H9 (cell line): ENCODE results near the gene TOMM70. TPM values are rescaled to one million over a fixed set of nuclear protein-coding genes. Genes with fewer than 3 reads are reported as not detected.

Experiments
- DNase-seq: peaks from one replicate; pipeline ENCODE4 v3.0.0-alpha.2; 2017
- H2AFZ ChIP-seq: one replicate; pipeline ENCODE4 v1.6.1; 2013; ENCODE audit warnings: mild to moderate bottlenecking, low read length, control low read depth, moderate library complexity
- H2AK5ac ChIP-seq: 2 replicates; pipeline ENCODE4 v1.6.1; 2013; ENCODE audit warnings: low read length, control low read depth, mixed read lengths; ENCODE audit not compliant: insufficient read length
- H2BK120ac ChIP-seq: one replicate; pipeline ENCODE4 v1.6.1; 2013; ENCODE audit warnings: low read depth, mild to moderate bottlenecking, low read length, control low read depth, inconsistent platforms; ENCODE audit not compliant: poor library complexity, severe bottlenecking
- H2BK12ac ChIP-seq: 2 replicates; pipeline ENCODE4 v1.6.1; 2013; ENCODE audit warnings: low read length, control low read depth, mixed read lengths, low read depth; ENCODE audit not compliant: insufficient read length
- H2BK15ac ChIP-seq: 2 replicates; pipeline ENCODE4 v1.6.1; 2013; ENCODE audit warnings: low read depth, low read length, control low read depth
- H2BK20ac ChIP-seq: one replicate; pipeline ENCODE4 v1.6.1; 2013; ENCODE audit warnings: low read depth, mild to moderate bottlenecking, low read length, control low read depth, inconsistent platforms; ENCODE audit not compliant: poor library complexity, severe bottlenecking
- H2BK5ac ChIP-seq: 2 replicates; pipeline ENCODE4 v1.6.1; 2013; ENCODE audit warnings: low read length, control low read depth, mixed read lengths; ENCODE audit not compliant: insufficient read length
- H3K14ac ChIP-seq: 2 replicates; pipeline ENCODE4 v1.6.1; 2013; ENCODE audit warnings: low read length, control low read depth; ENCODE audit not compliant: insufficient read depth
- H3K18ac ChIP-seq: 2 replicates; pipeline ENCODE4 v1.6.1; 2013; ENCODE audit warnings: low read depth, mild to moderate bottlenecking, mixed read lengths, low read length, control low read depth; ENCODE audit not compliant: insufficient read length
- H3K23ac ChIP-seq: 2 replicates; pipeline ENCODE4 v1.6.1; 2013; ENCODE audit warnings: low read length, control low read depth, mixed read lengths, low read depth; ENCODE audit not compliant: insufficient read length
- H3K23me2 ChIP-seq: 2 replicates; pipeline ENCODE4 v1.6.1; 2013; ENCODE audit warnings: low read depth, mild to moderate bottlenecking, mixed read lengths, low read length, control low read depth; ENCODE audit not compliant: insufficient read length, poor library complexity, severe bottlenecking
- H3K27ac ChIP-seq: 2 replicates; pipeline ENCODE4 v1.5.1; 2013; ENCODE audit warnings: low read length, control low read depth, mixed read lengths, low read depth; ENCODE audit not compliant: insufficient read length
- H3K27me3 ChIP-seq: 2 replicates; pipeline ENCODE4 v1.6.1; 2013; ENCODE audit warnings: low read length, control low read depth, inconsistent platforms; ENCODE audit not compliant: insufficient read depth
- H3K4ac ChIP-seq: 2 replicates; pipeline ENCODE4 v1.6.1; 2013; ENCODE audit warnings: low read depth, mild to moderate bottlenecking, control low read depth, inconsistent platforms, low read length, moderate library complexity
- H3K4me1 ChIP-seq: 2 replicates; pipeline ENCODE4 v1.6.1; 2013; ENCODE audit warnings: low read length, control low read depth, inconsistent platforms; ENCODE audit not compliant: insufficient read depth
- H3K4me2 ChIP-seq: 2 replicates; pipeline ENCODE4 v1.6.1; 2013; ENCODE audit warnings: low read length, control low read depth, mixed read lengths; ENCODE audit not compliant: insufficient read length, insufficient read depth
- H3K56ac ChIP-seq: 2 replicates; pipeline ENCODE4 v1.6.1; 2013; ENCODE audit warnings: low read depth, mild to moderate bottlenecking, mixed read lengths, low read length, control low read depth; ENCODE audit not compliant: insufficient read length
- H3K79me1 ChIP-seq: 2 replicates; pipeline ENCODE4 v1.6.1; 2013; ENCODE audit warnings: low read depth, mild to moderate bottlenecking, moderate library complexity, low read length, control low read depth, inconsistent platforms; ENCODE audit not compliant: insufficient read depth, poor library complexity, severe bottlenecking
- H3K79me2 ChIP-seq: 2 replicates; pipeline ENCODE4 v1.6.1; 2013; ENCODE audit warnings: low read length, control low read depth, inconsistent platforms; ENCODE audit not compliant: insufficient read depth
- H3K9ac ChIP-seq: 2 replicates; pipeline ENCODE4 v1.6.1; 2013; ENCODE audit warnings: low read length, control low read depth, mixed read lengths; ENCODE audit not compliant: insufficient read length; ENCODE audit errors: extremely low read depth
- H3K9me3 ChIP-seq: one replicate; pipeline ENCODE4 v1.6.1; 2013; ENCODE audit warnings: low read depth, low read length, inconsistent platforms; ENCODE audit not compliant: control insufficient read depth
- H3T11ph ChIP-seq: one replicate; pipeline ENCODE4 v1.6.1; 2013; ENCODE audit warnings: mild to moderate bottlenecking, low read length, control low read depth, inconsistent platforms
- H4K20me1 ChIP-seq: one replicate; pipeline ENCODE4 v1.6.1; 2013; ENCODE audit not compliant: control insufficient read depth, insufficient read length, insufficient read depth
- H4K5ac ChIP-seq: 2 replicates; pipeline ENCODE4 v1.6.1; 2013; ENCODE audit warnings: low read depth, mild to moderate bottlenecking, mixed read lengths, low read length, control low read depth; ENCODE audit not compliant: insufficient read length
- H4K8ac ChIP-seq: replicated peaks from 2 replicates; pipeline ENCODE4 v1.6.1; 2013; ENCODE audit warnings: low read length, control low read depth, mixed read lengths, low read depth; ENCODE audit not compliant: insufficient read length
- H4K91ac ChIP-seq: 2 replicates; pipeline ENCODE4 v1.6.1; 2013; ENCODE audit warnings: low read depth, mild to moderate bottlenecking, moderate library complexity, mixed read lengths, low read length, control low read depth; ENCODE audit not compliant: insufficient read length
- H3K27ac Mint-ChIP-seq, 3 experiments: 2 replicates in 2 of 3; 3 replicates in 1 of 3; pipeline ENCODE4 v1.8.0; 2020 to 2021; ENCODE audit warnings: mixed read lengths in 3 of 3, mild to moderate bottlenecking in 1 of 3, moderate library complexity in 1 of 3
- H3K27me3 Mint-ChIP-seq: 2 replicates; pipeline ENCODE4 v1.8.0; 2021; ENCODE audit warnings: low read depth, mild to moderate bottlenecking, moderate library complexity, mixed read lengths
- H3K36me3 Mint-ChIP-seq, 3 experiments: 2 replicates in 2 of 3; 3 replicates in 1 of 3; pipeline ENCODE4 v1.8.0; 2020 to 2021; ENCODE audit warnings: low read depth in 3 of 3, mixed read lengths in 3 of 3; ENCODE audit not compliant: insufficient read depth in 1 of 3
- H3K4me1 Mint-ChIP-seq, 2 experiments: 2 replicates each; pipeline ENCODE4 v1.8.0; 2020; ENCODE audit warnings: mixed read lengths in 2 of 2
- H3K4me3 Mint-ChIP-seq, 2 experiments: 2 replicates in 1 of 2; 3 replicates in 1 of 2; pipeline ENCODE4 v1.8.0; 2020 to 2021; ENCODE audit warnings: mild to moderate bottlenecking in 2 of 2, mixed read lengths in 2 of 2, moderate library complexity in 1 of 2
- H3K9me3 Mint-ChIP-seq, 2 experiments: 2 replicates in 1 of 2; 3 replicates in 1 of 2; pipeline ENCODE4 v1.8.0; 2020; ENCODE audit warnings: mild to moderate bottlenecking in 2 of 2, mixed read lengths in 2 of 2, moderate library complexity in 1 of 2
- CTCF ChIP-seq: fragments of 200-600 bp; sonication (generic); conservative IDR thresholded peaks from 3 replicates; pipeline ENCODE4 v1.8.0; 2021; ENCODE audit warnings: antibody characterized with exemption, mild to moderate bottlenecking
- WGBS: extraction: QIAGEN DNeasy Blood & Tissue Kit; methylation state at CpG from one replicate; pipeline ENCODE4 v1.1.7; 2013; ENCODE audit warnings: missing lambda C conversion rate, low lambda C conversion rate, mixed read lengths; ENCODE audit not compliant: insufficient read length; ENCODE audit errors: extremely low coverage; 5-methylcytosine and 5-hydroxymethylcytosine counted together
- total RNA-seq: library from RNA; stranded (reverse); gene quantifications from 2 replicates; pipeline ENCODE4 v1.2.1, GENCODE V29; 2021

The TOMM70 gene
- total RNA-seq, 1 experiment from 2014 or later: 53.0 TPM

- no peaks in the 10 kb centered on the region for H3K9me3 ChIP-seq
- no peak overlapping the region for H3K9ac ChIP-seq
- no peak overlapping the region for H3T11ph ChIP-seq
- H3K27ac ChIP-seq: no peak overlapping the region
- no peak overlapping the region for H4K91ac ChIP-seq
- no peak overlapping the region for H3K4me2 ChIP-seq
- no peak overlapping the region for H2BK120ac ChIP-seq
- H3K79me1 ChIP-seq: no peaks in the 10 kb centered on the region
- H3K4me1 ChIP-seq: no peaks in the 10 kb centered on the region
- H3K27me3 ChIP-seq: no peaks in the 10 kb centered on the region
- H2BK20ac ChIP-seq: no peak overlapping the region
- no peak overlapping the region for H3K14ac ChIP-seq
- H2BK5ac ChIP-seq: no peak overlapping the region
- Mint-ChIP-seq H3K4me3 (no peak overlapping the region), H3K27me3 (no peaks in the 10 kb centered on the region), H3K36me3 (no peaks in the 10 kb centered on the region; a peak in 1 of 7 replicates), H3K4me1 (peaks cover 4 to 6% of the 10 kb centered on the region in 2 experiments), H3K9me3 (no peaks in the 10 kb centered on the region), H3K27ac (no peak overlapping the region)
- H2BK15ac ChIP-seq: no peak overlapping the region
- no peak overlapping the region for H3K4ac ChIP-seq
- H3K23me2 ChIP-seq: no peaks in the 10 kb centered on the region
- no peak overlapping the region for H4K8ac ChIP-seq
- H4K5ac ChIP-seq: no peak overlapping the region
- H3K56ac ChIP-seq: no peak overlapping the region
- H3K18ac ChIP-seq: no peak overlapping the region
- WGBS: no CpG with 5 or more reads among the region's 8 CpGs
- H3K23ac ChIP-seq: no peak overlapping the region
- no peaks in the 10 kb centered on the region for H4K20me1 ChIP-seq
- no peak overlapping the region for H2BK12ac ChIP-seq
- H2AFZ ChIP-seq: no peak overlapping the region
- no peak for DNase-seq
- H2AK5ac ChIP-seq: no peak overlapping the region
- no peak for TF ChIP-seq CTCF
- no peaks in the 10 kb centered on the region for H3K79me2 ChIP-seq
These were observed 25.3 kb upstream of the TOMM70 start for GRCh38 chr3:100426067-100426682.
